Spinal cord (tissue), 10 donors: ENCODE measurements around the gene NPTX2. TPM values are rescaled to one million over a fixed set of nuclear protein-coding genes. Genes with fewer than 3 reads are reported as not detected.

Source experiments
- DNase-seq, 6 donors: peaks; one replicate each; pipeline versions ENCODE4 v3.0.0 to v3.0.0-alpha.2; 2013 to 2015; ENCODE audit warnings: low spot score in 6 of 6, low read depth in 4 of 6
- H3K27ac ChIP-seq: one replicate; pipeline ENCODE4 v1.5.1; 2013; ENCODE audit warnings: low read depth, low read length, control low read depth
- H3K27me3 ChIP-seq: one replicate; pipeline ENCODE4 v1.6.1; 2013; ENCODE audit warnings: low read length; ENCODE audit not compliant: control insufficient read depth, insufficient read depth
- H3K36me3 ChIP-seq: one replicate; pipeline ENCODE4 v1.6.1; 2013; ENCODE audit warnings: low read length; ENCODE audit not compliant: control insufficient read depth, insufficient read depth
- H3K4me1 ChIP-seq: one replicate; pipeline ENCODE4 v1.6.1; 2013; ENCODE audit warnings: low read length; ENCODE audit not compliant: control insufficient read depth, insufficient read depth
- H3K4me3 ChIP-seq: one replicate; pipeline ENCODE4 v1.5.1; 2013; ENCODE audit warnings: low read depth, low read length, control low read depth
- H3K9me3 ChIP-seq: one replicate; pipeline ENCODE4 v1.6.1; 2013; ENCODE audit warnings: low read length; ENCODE audit not compliant: control insufficient read depth, insufficient read depth
- WGBS: methylation state at CpG from one replicate; pipeline ENCODE4 v1.1.5; 2013; ENCODE audit warnings: missing lambda C conversion rate; ENCODE audit not compliant: insufficient coverage; 5-methylcytosine and 5-hydroxymethylcytosine counted together
- polyA plus RNA-seq, 2 donors: library from polyadenylated mRNA; unstranded; fragments of 120-200 nt; gene quantifications; one replicate each; pipeline ENCODE4 v1.2.1, GENCODE V29; 2013; ENCODE audit not compliant: insufficient read length in 2 of 2
- total RNA-seq, 2 donors: library from RNA; depleted of rRNA in 1 of 2; stranded (reverse); fragments of 120-200 nt in 1 of 2; fragments of >200 nt in 1 of 2; gene quantifications; one replicate each; pipeline versions ENCODE4 v1.2.3 to v1.2.4, GENCODE V29; 2013 to 2014
- donor health status: healthy.

NPTX2 gene
- total and polyA plus RNA-seq, 4 donors = 9.8 to 48.1 (median 36.5) TPM

GRCh38 chr7:98584830-98585229, 32.3 kb upstream of the NPTX2 start:
- Histone ChIP-seq H3K4me1 (no peaks in the 10 kb centered on the region), H3K27me3 (no peaks in the 10 kb centered on the region), H3K36me3 (no peaks in the 10 kb centered on the region), H3K27ac (no peak overlapping the region), H3K4me3 (no peak overlapping the region), H3K9me3 (no peaks in the 10 kb centered on the region)
- no peak for DNase-seq

- WGBS = 60% methylated on average over 6 of the region's 7 CpGs
- Histone ChIP-seq H3K9me3 (no peaks in the 10 kb centered on the region), H3K27me3 (no peaks in the 10 kb centered on the region), H3K4me1 (no peaks in the 10 kb centered on the region), H3K36me3 (no peaks in the 10 kb centered on the region), H3K4me3 (no peak overlapping the region), H3K27ac (no peak overlapping the region)
- DNase-seq = no peak
Observed at GRCh38 chr7:98591926-98592325, 25.2 kb upstream of the NPTX2 start.

- Histone ChIP-seq H3K4me3 (no peak overlapping the region), H3K36me3 (no peaks in the 10 kb centered on the region), H3K4me1 (no peaks in the 10 kb centered on the region), H3K27ac (no peak overlapping the region), H3K27me3 (no peaks in the 10 kb centered on the region), H3K9me3 (no peaks in the 10 kb centered on the region)
- 94% methylated on average over 3 of the region's 4 CpGs for WGBS
- no peak for DNase-seq
Observed at GRCh38 chr7:98594348-98594747, 22.7 kb upstream of the NPTX2 start.

DNA sequence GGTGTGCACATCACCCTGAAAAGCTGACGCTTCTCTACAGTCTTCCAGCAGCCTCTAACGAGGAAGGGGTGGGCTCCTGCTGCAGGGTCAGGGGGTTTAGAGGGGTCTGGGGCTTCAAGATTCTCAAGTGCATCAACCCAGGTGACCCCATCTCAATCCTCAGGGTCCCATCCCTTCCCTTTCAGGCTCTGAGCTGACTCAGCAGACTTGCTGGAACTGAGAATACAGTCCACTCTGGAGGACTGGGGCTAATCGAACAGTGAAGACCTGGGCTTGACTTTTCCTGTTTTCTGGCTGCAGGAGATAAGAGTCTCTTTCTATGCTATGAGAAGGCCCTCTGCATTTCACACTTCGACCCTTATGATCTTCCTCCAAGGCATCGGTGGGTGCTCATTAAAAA, 22.3 kb upstream of the NPTX2 start:
- H3K27ac ChIP-seq = no peak overlapping the region
- no peaks in the 10 kb centered on the region for H3K27me3 ChIP-seq
- H3K36me3 ChIP-seq = no peaks in the 10 kb centered on the region
- H3K4me3 ChIP-seq = no peak overlapping the region
- DNase-seq = no peak
- H3K9me3 ChIP-seq = no peaks in the 10 kb centered on the region
- no peaks in the 10 kb centered on the region for H3K4me1 ChIP-seq
- WGBS = 93% methylated on average over 3 of the region's 5 CpGs

- Histone ChIP-seq H3K9me3 (no peaks in the 10 kb centered on the region), H3K4me1 (no peaks in the 10 kb centered on the region), H3K27me3 (no peaks in the 10 kb centered on the region), H3K27ac (no peak overlapping the region), H3K4me3 (no peak overlapping the region), H3K36me3 (no peaks in the 10 kb centered on the region)
- WGBS = 60% methylated on average over 1 of the region's 6 CpGs
- peak in 2 of 6 donors; percentile 31 to 33 for DNase-seq
Observed at GRCh38 chr7:98598846-98599615, 18.1 kb upstream of the NPTX2 start.

DNA sequence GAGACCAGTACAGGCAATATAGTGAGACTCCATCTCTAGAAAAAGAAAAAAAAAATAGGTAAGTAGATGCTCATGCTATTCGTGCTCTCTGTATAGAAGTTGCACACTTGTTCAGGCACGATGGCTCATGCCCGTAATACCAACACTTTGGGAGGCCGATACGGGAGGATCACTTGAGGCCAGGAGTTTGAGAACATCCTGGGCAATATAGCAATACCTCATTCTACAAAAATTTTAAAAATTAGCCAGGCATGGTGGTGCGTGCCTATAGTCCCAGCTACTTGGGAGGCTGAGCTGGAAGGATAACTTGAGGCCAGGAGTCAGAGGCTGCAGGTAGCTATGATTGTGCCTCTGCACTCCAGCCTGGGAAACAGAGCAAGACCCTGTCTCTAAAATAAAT, 17.2 kb upstream of the NPTX2 start:
- 100% methylated on average over 1 of the region's 6 CpGs for WGBS
- Histone ChIP-seq H3K27me3 (no peaks in the 10 kb centered on the region), H3K27ac (no peak overlapping the region), H3K36me3 (no peaks in the 10 kb centered on the region), H3K4me1 (no peaks in the 10 kb centered on the region), H3K9me3 (no peaks in the 10 kb centered on the region), H3K4me3 (no peak overlapping the region)
- no peak for DNase-seq

DNA sequence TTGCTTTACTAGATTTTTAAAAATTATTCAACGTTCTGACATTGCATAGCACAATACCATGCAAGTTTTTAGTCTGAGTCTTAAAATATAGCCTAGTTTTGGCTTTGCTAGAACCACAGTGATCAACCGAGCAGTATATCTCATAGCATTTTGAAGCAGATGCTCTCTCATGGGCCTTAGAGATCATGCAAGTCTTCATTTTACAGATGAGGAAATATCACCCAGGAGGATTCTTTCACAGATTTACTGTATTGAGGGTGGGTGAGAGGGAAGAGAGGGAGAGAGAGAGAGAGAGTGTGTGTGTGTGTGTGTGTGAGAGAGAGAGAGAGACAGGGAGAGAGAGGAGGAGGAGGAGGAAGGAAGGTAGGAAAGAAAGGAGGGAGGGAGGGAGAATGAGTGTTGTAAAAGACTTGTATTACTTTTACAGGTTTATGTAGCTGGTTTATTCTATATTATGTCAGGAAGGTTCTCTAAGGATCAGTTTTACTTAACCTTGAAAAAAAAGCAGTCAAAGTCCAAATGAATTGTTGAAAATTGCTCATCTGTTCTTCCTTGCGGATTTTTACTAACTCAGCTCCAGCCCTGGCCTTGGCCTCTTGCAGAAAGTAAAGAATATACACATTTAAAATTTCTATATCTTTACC, 14.2 kb upstream of the NPTX2 start:
- no peaks in the 10 kb centered on the region for H3K36me3 ChIP-seq
- H3K4me1 ChIP-seq = no peaks in the 10 kb centered on the region
- peak in 1 of 6 donors; percentile 72 for DNase-seq
- no peak overlapping the region for H3K27ac ChIP-seq
- no peaks in the 10 kb centered on the region for H3K9me3 ChIP-seq
- H3K27me3 ChIP-seq = no peaks in the 10 kb centered on the region
- WGBS = 80% methylated on average over 1 of the region's 3 CpGs
- H3K4me3 ChIP-seq = no peak overlapping the region

GRCh38 chr7:98603399-98603788, 13.7 kb upstream of the NPTX2 start:
- no peaks in the 10 kb centered on the region for H3K36me3 ChIP-seq
- H3K9me3 ChIP-seq = no peaks in the 10 kb centered on the region
- H3K27ac ChIP-seq = no peak overlapping the region
- H3K4me1 ChIP-seq = no peaks in the 10 kb centered on the region
- WGBS = no CpG with 5 or more reads among the region's 3 CpGs
- no peak overlapping the region for H3K4me3 ChIP-seq
- no peak for DNase-seq
- no peaks in the 10 kb centered on the region for H3K27me3 ChIP-seq

- peaks cover 23% of the 10 kb centered on the region for H3K27me3 ChIP-seq
- H3K27ac ChIP-seq = no peak overlapping the region
- no peak overlapping the region for H3K4me3 ChIP-seq
- H3K9me3 ChIP-seq = no peaks in the 10 kb centered on the region
- DNase-seq = peak in 2 of 6 donors; percentile 60 to 76
- H3K36me3 ChIP-seq = no peaks in the 10 kb centered on the region
- H3K4me1 ChIP-seq = peaks cover 15% of the 10 kb centered on the region
- 76% methylated on average over 8 of the region's 14 CpGs for WGBS
Observed at GRCh38 chr7:98613601-98614425, 3.3 kb upstream of the NPTX2 start.
